Chondrocyte (in vitro differentiated cells): ENCODE results near the gene IRGC. TPM values are rescaled to one million over a fixed set of nuclear protein-coding genes. Genes with fewer than 3 reads are reported as not detected.

ENCODE experiments used
- DNase-seq: peaks from one replicate; pipeline ENCODE4 v3.0.0; 2021; ENCODE audit warnings: mixed read lengths, low spot score
- H3K27ac Mint-ChIP-seq: one replicate; pipeline ENCODE4 v1.8.0; 2021; ENCODE audit warnings: mild to moderate bottlenecking, moderate library complexity, mixed read lengths; ENCODE audit not compliant: unreplicated experiment
- H3K27me3 Mint-ChIP-seq: 2 replicates; pipeline ENCODE4 v1.8.0; 2021; ENCODE audit warnings: low read depth, mixed read lengths
- H3K36me3 Mint-ChIP-seq: 2 replicates; pipeline ENCODE4 v1.8.0; 2021; ENCODE audit warnings: low read depth, mixed read lengths
- H3K4me1 Mint-ChIP-seq: 2 replicates; pipeline ENCODE4 v1.8.0; 2021; ENCODE audit warnings: low read depth, mild to moderate bottlenecking, mixed read lengths
- H3K4me3 Mint-ChIP-seq: one replicate; pipeline ENCODE4 v1.8.0; 2021; ENCODE audit warnings: mild to moderate bottlenecking, moderate library complexity, mixed read lengths; ENCODE audit not compliant: unreplicated experiment
- H3K9me3 Mint-ChIP-seq: 2 replicates; pipeline ENCODE4 v1.8.0; 2021; ENCODE audit warnings: low read depth, mixed read lengths
- total RNA-seq: library from RNA; stranded (reverse); gene quantifications from 3 replicates; pipeline ENCODE4 v1.2.1, GENCODE V29; 2021
- TF ChIP-seq, protein P1 (sequence below): fragments of 200-600 bp; sonication (generic); IDR thresholded peaks from 2 replicates; pipeline ENCODE4 v1.5.0; 2021; ENCODE audit warnings: antibody characterized with exemption, mild to moderate bottlenecking, moderate library complexity

The IRGC gene
- total RNA-seq, 1 donor from 2014 or later: not detected

- Mint-ChIP-seq H3K36me3 (no peaks in the 10 kb centered on the region), H3K4me1 (no peaks in the 10 kb centered on the region), H3K9me3 (no peaks in the 10 kb centered on the region), H3K27ac (no peak overlapping the region), H3K4me3 (no peak overlapping the region), H3K27me3 (no peaks in the 10 kb centered on the region)
- DNase-seq: no peak
- TF ChIP-seq, protein P1, sequence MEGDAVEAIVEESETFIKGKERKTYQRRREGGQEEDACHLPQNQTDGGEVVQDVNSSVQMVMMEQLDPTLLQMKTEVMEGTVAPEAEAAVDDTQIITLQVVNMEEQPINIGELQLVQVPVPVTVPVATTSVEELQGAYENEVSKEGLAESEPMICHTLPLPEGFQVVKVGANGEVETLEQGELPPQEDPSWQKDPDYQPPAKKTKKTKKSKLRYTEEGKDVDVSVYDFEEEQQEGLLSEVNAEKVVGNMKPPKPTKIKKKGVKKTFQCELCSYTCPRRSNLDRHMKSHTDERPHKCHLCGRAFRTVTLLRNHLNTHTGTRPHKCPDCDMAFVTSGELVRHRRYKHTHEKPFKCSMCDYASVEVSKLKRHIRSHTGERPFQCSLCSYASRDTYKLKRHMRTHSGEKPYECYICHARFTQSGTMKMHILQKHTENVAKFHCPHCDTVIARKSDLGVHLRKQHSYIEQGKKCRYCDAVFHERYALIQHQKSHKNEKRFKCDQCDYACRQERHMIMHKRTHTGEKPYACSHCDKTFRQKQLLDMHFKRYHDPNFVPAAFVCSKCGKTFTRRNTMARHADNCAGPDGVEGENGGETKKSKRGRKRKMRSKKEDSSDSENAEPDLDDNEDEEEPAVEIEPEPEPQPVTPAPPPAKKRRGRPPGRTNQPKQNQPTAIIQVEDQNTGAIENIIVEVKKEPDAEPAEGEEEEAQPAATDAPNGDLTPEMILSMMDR: no peak
Measured at GRCh38 chr19:43683905-43684304, 32.0 kb upstream of the IRGC start.

DNA sequence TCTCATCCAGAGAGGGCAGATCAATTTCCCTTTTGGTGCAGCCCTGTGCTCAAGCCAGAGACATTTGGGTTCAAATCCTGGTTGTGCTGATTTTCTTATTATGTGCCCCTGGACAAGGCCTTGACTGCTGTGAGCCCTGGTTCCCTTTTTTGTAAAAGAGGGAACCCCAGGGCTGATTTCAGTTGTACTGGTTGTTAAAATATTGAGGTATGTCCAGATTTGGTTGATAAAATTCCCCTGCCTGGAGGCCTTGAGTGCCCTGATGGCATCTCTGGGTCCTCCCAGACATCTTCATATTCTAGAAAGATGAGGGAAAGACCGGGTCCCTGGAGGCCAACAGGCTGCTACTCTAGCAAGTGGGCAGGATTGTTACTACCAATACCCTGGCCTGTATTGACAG, 31.6 kb upstream of the IRGC start:
- H3K36me3 Mint-ChIP-seq: no peaks in the 10 kb centered on the region
- H3K27ac Mint-ChIP-seq: no peak overlapping the region
- TF ChIP-seq, protein P1: no peak
- no peak overlapping the region for H3K4me3 Mint-ChIP-seq
- H3K9me3 Mint-ChIP-seq: no peaks in the 10 kb centered on the region
- no peaks in the 10 kb centered on the region for H3K27me3 Mint-ChIP-seq
- no peaks in the 10 kb centered on the region for H3K4me1 Mint-ChIP-seq
- no peak for DNase-seq

- Mint-ChIP-seq H3K4me3 (no peak overlapping the region), H3K27ac (no peak overlapping the region)
- TF ChIP-seq, protein P1: no peak
Measured at GRCh38 chr19:43687660-43687997, 28.2 kb upstream of the IRGC start.

DNA sequence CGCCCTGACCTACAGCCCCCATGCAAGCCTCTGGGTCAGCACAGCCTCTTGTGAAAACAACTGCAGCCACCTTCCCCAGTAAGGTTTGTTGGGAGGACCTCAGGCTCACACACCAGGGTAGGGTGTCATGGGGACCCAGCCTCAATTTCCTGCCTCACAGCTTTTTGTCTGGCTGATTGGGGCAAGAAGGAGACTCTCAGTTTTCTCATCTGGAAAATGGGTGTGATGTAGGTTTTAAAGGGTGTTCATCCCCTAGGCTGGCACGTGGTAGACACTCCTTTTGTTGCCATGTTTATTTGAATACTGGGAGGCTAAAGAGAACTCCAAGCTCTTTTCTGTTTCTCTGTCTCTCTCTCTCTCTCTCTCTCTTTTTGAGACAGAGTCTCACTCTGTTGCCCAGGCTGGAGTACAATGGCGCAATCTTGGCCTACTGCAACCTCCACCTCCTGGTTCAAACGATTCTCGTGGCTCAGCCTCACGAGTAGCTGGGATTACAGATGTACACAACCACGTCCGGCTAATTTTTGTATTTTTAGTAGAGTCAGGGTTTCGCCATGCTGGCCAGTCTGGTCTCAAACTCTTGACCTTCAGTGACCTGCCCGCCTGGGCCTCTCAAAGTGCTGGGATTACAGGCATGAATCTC, 27.7 kb upstream of the IRGC start:
- H3K9me3 Mint-ChIP-seq: peaks cover 20% of the 10 kb centered on the region
- no peak for DNase-seq
- H3K4me1 Mint-ChIP-seq: no peaks in the 10 kb centered on the region
- TF ChIP-seq, protein P1: no peak
- H3K36me3 Mint-ChIP-seq: peaks cover 2% of the 10 kb centered on the region
- H3K4me3 Mint-ChIP-seq: no peak overlapping the region
- H3K27me3 Mint-ChIP-seq: peaks cover 4% of the 10 kb centered on the region
- no peak overlapping the region for H3K27ac Mint-ChIP-seq

More at GRCh38 chr19:43687660-43687997, 28.2 kb upstream of the IRGC start:
- Mint-ChIP-seq H3K9me3 (peaks cover 20% of the 10 kb centered on the region), H3K36me3 (peaks cover 2% of the 10 kb centered on the region), H3K27me3 (peaks cover 2% of the 10 kb centered on the region), H3K4me1 (no peaks in the 10 kb centered on the region)
- DNase-seq: no peak

- TF ChIP-seq, protein P1: no peak
- DNase-seq: no peak
- H3K4me1 Mint-ChIP-seq: no peaks in the 10 kb centered on the region
- H3K4me3 Mint-ChIP-seq: no peak overlapping the region
- H3K27ac Mint-ChIP-seq: no peak overlapping the region
- peaks cover 22% of the 10 kb centered on the region for H3K9me3 Mint-ChIP-seq
- H3K36me3 Mint-ChIP-seq: peaks cover 4% of the 10 kb centered on the region
- H3K27me3 Mint-ChIP-seq: peaks cover 11% of the 10 kb centered on the region
Measured at GRCh38 chr19:43690444-43690843, 25.4 kb upstream of the IRGC start.
